Adipocyte (in vitro differentiated cells): ENCODE results near the gene FAM149A.
A peak's percentile ranks its signal among the peaks of the same experiment; 100 is the strongest.

ENCODE experiments used
- DNase-seq: peaks from one replicate; pipeline ENCODE4 v3.0.0-alpha.2; 2015; ENCODE audit warnings: low read depth
- H3K27me3 ChIP-seq: replicated peaks from 2 replicates; pipeline ENCODE4 v1.7.0; 2013; ENCODE audit warnings: mild to moderate bottlenecking, low read length, moderate library complexity; ENCODE audit not compliant: control insufficient read depth, insufficient read depth
- H3K36me3 ChIP-seq: 2 replicates; pipeline ENCODE4 v1.7.0; 2013; ENCODE audit warnings: low read length, mild to moderate bottlenecking, moderate library complexity; ENCODE audit not compliant: control insufficient read depth, insufficient read depth, severe bottlenecking
- H3K4me1 ChIP-seq: 2 replicates; pipeline ENCODE4 v1.7.0; 2013; ENCODE audit warnings: mild to moderate bottlenecking, low read length, moderate library complexity; ENCODE audit not compliant: control insufficient read depth, insufficient read depth
- H3K4me3 ChIP-seq: 2 replicates; pipeline ENCODE4 v1.7.0; 2013; ENCODE audit warnings: mild to moderate bottlenecking, low read length, moderate library complexity
- H3K9ac ChIP-seq: 2 replicates; pipeline ENCODE4 v1.7.0; 2013; ENCODE audit warnings: mild to moderate bottlenecking, low read length, moderate library complexity
- H3K9me3 ChIP-seq: 2 replicates; pipeline ENCODE4 v1.7.0; 2013; ENCODE audit warnings: mild to moderate bottlenecking, low read length, moderate library complexity; ENCODE audit not compliant: control insufficient read depth

Gene FAM149A

DNA sequence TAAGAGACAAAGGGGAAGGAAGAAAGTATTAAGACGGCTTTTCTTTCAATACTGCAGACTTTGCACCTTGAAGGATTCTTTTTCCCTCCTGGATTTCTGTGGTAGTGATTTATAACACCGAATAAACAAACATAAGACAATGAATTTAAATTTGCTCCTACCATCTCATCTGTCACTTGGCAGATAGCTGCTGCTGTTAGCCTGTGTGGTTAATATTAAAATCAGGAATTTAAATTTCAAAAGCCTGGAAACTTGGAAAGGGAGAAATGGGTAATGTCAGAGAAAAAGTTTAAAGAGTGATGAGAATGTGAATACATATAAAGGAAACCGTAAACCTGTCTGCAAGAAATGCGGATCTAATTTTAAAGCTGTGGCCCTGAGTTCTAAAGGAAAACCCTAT is 3.4 kb downstream of the FAM149A start:
- DNase-seq, result no peak
- H3K9ac ChIP-seq, result no peak overlapping the region
- peaks cover 8% of the 10 kb centered on the region for H3K4me1 ChIP-seq
- H3K36me3 ChIP-seq, result no peaks in the 10 kb centered on the region
- peaks cover 15% of the 10 kb centered on the region for H3K27me3 ChIP-seq
- H3K4me3 ChIP-seq, result no peak overlapping the region
- H3K9me3 ChIP-seq, result no peaks in the 10 kb centered on the region

- H3K27me3 ChIP-seq, result peaks cover 10% of the 10 kb centered on the region
- no peak for DNase-seq
These were observed 3.9 kb downstream of the FAM149A start for GRCh38 chr4:186108391-186108790.

DNA sequence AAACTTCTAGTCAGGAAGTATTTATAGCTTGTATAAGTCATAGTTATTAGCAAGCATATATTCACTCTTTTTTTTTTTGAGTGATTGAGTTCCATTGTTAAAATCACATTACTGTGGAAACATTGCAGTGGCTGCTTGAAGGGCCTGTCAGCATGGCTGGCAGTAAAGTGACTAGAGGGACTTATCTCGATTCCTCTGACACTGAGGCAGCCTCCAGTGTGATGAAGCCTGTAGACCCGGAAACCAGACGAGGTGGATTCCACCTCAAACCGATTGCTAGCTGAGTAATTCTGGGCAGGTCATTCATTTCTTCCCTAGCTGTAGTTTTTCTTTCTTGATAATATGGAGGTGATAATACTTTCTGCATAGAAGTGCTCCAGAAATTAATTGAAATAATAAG is 4.7 kb downstream of the FAM149A start:
- Histone ChIP-seq H3K27me3 (peaks cover 2% of the 10 kb centered on the region), H3K9ac (no peak overlapping the region), H3K36me3 (no peaks in the 10 kb centered on the region), H3K4me3 (no peak overlapping the region), H3K9me3 (no peaks in the 10 kb centered on the region), H3K4me1 (peaks cover 7% of the 10 kb centered on the region)
- no peak for DNase-seq

More at GRCh38 chr4:186108391-186108790, 3.9 kb downstream of the FAM149A start:
- H3K9ac ChIP-seq, result no peak overlapping the region
- H3K9me3 ChIP-seq, result no peaks in the 10 kb centered on the region
- H3K36me3 ChIP-seq, result no peaks in the 10 kb centered on the region
- peaks cover 8% of the 10 kb centered on the region for H3K4me1 ChIP-seq
- H3K4me3 ChIP-seq, result no peak overlapping the region

DNA sequence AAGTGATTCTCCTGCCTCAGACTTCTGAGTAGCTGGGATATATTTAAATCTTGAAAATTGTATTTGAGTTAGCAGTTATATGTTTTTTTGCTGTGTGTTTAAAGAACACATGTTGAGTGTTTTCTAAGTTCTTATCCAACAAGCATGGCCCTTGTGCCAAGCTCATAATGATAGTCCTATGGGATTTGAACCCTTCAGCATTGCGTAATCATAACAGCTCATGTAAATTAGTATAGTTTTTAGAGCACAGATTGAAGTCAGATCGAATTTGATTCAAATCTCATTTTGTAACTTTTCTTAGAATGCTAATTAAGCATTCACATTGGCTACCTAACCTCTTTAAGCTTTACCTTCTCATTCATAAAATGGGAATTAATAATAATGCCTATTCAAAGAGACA is 12.2 kb downstream of the FAM149A start:
- Histone ChIP-seq H3K4me1 (no peaks in the 10 kb centered on the region), H3K9ac (no peak overlapping the region), H3K27me3 (peaks cover 19% of the 10 kb centered on the region), H3K36me3 (no peaks in the 10 kb centered on the region), H3K9me3 (no peaks in the 10 kb centered on the region), H3K4me3 (no peak overlapping the region)
- DNase-seq, result no peak

- no peak for DNase-seq
- H3K27me3 ChIP-seq, result peaks cover 19% of the 10 kb centered on the region
- H3K36me3 ChIP-seq, result no peaks in the 10 kb centered on the region
- H3K4me3 ChIP-seq, result peak overlapping the region; percentile 6
- H3K9ac ChIP-seq, result no peak overlapping the region
- no peaks in the 10 kb centered on the region for H3K4me1 ChIP-seq
- H3K9me3 ChIP-seq, result no peaks in the 10 kb centered on the region
These were observed 14.1 kb downstream of the FAM149A start for GRCh38 chr4:186118582-186118981.

- Histone ChIP-seq H3K9ac (no peak overlapping the region), H3K4me3 (no peak overlapping the region), H3K27me3 (peaks cover 19% of the 10 kb centered on the region), H3K36me3 (no peaks in the 10 kb centered on the region), H3K9me3 (no peaks in the 10 kb centered on the region), H3K4me1 (no peaks in the 10 kb centered on the region)
- no peak for DNase-seq
These were observed 16.6 kb downstream of the FAM149A start for GRCh38 chr4:186121057-186121456.

GRCh38 chr4:186128842-186129241 is 24.3 kb downstream of the FAM149A start:
- Histone ChIP-seq H3K27me3 (peaks cover 14% of the 10 kb centered on the region), H3K4me3 (no peak overlapping the region), H3K9me3 (no peaks in the 10 kb centered on the region), H3K4me1 (peaks cover 3% of the 10 kb centered on the region), H3K9ac (no peak overlapping the region), H3K36me3 (no peaks in the 10 kb centered on the region)
- DNase-seq, result no peak

- DNase-seq, result no peak
- Histone ChIP-seq H3K27me3 (peaks cover 11% of the 10 kb centered on the region), H3K4me1 (peaks cover 3% of the 10 kb centered on the region), H3K4me3 (no peak overlapping the region), H3K9ac (no peak overlapping the region), H3K9me3 (no peaks in the 10 kb centered on the region), H3K36me3 (no peaks in the 10 kb centered on the region)
These were observed 27.4 kb downstream of the FAM149A start for GRCh38 chr4:186131935-186132334.

DNA sequence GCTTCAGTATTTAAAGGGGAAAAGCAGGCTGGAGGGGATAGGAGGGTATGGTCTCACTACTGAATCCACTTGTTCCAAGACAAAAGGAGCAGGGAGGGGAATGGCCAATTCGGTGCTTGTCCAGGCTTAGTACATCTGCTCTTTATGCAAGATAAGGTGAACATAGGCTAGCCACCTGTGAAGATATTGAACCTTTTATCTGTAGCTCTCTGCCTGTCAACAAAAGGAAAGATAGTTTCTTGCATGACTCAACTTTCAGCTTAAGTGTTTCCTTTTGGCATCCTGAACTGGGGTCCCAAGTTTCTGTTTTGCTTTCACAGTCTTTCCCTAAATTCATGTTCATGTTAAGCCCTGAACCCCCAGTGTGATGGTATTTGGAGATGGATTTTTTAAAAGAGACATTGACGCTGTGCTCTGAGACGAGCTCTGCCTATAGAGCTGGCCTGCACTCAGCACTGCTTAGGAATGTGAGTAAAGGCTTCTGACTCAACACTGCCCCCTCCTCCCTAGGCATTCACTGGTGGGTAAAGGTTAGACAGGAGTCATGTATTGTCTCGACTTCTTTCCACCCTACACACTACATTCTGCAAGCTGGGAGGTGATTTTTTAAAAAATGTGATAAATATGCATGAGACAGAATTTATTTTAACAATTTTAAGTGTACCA is 28.2 kb downstream of the FAM149A start:
- peak; percentile 60 for DNase-seq
- no peaks in the 10 kb centered on the region for H3K36me3 ChIP-seq
- H3K9ac ChIP-seq, result no peak overlapping the region
- no peak overlapping the region for H3K4me3 ChIP-seq
- peaks cover 10% of the 10 kb centered on the region for H3K27me3 ChIP-seq
- peaks cover 8% of the 10 kb centered on the region for H3K4me1 ChIP-seq
- H3K9me3 ChIP-seq, result no peaks in the 10 kb centered on the region

DNA sequence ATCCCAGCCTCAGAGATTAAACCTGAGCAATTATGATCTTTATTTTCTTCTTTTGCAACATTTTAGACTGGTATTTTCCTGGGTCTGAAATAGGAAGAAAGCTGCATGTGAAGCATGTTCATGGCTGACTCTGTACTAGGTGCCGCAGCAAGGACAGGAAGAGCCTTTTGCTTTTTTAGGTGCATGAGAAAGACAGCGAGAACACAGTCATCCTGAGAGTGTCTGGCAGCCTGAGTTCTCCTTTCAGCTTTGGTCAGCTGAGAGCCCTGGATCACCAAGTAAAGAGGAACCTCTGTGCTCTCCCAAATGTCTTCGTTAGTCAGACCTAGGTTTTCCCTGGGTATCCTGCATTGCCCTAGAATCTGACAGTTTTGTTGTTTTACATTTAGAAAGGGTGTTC is 29.8 kb downstream of the FAM149A start:
- DNase-seq, result no peak
- Histone ChIP-seq H3K9ac (no peak overlapping the region), H3K9me3 (no peaks in the 10 kb centered on the region), H3K4me1 (peaks cover 8% of the 10 kb centered on the region), H3K4me3 (no peak overlapping the region), H3K27me3 (peaks cover 10% of the 10 kb centered on the region), H3K36me3 (no peaks in the 10 kb centered on the region)

DNA sequence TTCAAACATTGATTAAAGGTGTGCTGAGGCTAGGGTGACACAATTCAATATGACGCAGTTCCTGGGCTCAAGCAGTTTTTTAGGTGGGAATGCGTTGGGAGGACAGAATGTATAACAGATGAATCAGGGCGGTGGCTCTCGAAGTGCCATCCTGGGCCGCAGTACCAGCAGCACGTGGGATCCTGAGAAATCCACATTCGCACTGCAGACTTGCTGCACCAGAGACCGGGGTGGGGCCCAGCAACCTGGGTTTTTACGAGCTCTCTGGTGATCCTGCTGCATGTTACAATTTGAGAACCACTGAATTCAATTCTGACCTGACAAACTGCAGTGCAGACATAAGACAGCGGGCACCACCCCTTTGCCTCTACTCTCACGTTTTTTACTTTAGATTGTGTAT is 30.4 kb downstream of the FAM149A start:
- Histone ChIP-seq H3K27me3 (peaks cover 5% of the 10 kb centered on the region), H3K9ac (no peak overlapping the region), H3K36me3 (no peaks in the 10 kb centered on the region), H3K4me1 (peaks cover 8% of the 10 kb centered on the region), H3K4me3 (no peak overlapping the region), H3K9me3 (no peaks in the 10 kb centered on the region)
- DNase-seq, result no peak

DNA sequence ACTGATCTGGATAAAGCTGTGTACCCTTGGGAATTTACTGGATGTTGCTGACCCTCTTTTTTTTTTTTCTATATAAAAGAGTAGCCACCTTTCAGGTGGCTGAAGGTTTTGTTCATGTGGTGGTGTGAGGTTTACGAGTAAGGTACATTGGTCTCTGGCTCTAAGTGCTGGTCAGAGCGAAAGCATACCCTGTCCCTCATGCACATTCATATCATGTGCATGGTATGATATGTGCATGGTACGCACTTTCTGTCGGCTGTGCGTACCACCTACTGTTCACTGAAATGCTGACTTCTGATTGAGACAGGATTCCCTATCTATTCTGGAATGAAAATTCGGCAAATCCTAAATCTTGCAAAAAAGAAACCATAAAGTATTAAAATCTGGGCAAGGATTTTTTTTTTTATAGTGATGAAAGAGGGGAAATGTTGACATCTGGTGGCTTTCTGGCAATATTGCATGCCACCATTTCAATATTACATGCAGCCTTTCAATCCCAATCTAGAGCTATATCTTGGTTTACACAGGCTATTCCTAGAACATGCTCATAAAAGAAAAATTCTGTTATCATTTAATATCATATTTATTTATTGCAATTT is 32.8 kb downstream of the FAM149A start:
- Histone ChIP-seq H3K9ac (peak overlapping the region; percentile 2), H3K4me1 (peaks cover 8% of the 10 kb centered on the region), H3K9me3 (no peaks in the 10 kb centered on the region), H3K27me3 (peaks cover 4% of the 10 kb centered on the region), H3K36me3 (no peaks in the 10 kb centered on the region), H3K4me3 (peak overlapping the region; percentile 72)
- peak; percentile 77 for DNase-seq
